ENCODE measurements around the gene SRL.
"Not testable (repeated sequence)": the region's sequence is repeated elsewhere in the genome, so short reads cannot be mapped to it uniquely, and the experiment has no call there.

DNA sequence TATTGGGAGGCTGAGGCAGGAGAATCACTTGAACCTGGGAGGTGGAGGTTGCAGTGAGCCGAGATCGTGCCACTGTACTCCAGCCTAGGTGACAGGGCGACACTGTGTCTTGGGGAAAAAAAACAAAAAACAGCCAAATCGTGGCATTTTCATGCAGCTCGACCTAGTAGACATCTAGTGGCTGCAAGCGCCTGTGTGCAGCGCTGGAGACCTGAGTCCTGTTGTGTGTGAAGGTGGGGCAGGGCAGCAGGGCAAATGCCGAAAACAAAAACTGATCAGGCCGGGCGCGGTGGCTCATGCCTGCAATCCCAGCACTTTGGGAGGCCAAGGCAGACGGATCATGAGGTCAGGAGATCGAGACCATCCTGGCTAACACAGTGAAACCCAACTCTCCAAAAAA is 88.5 kb downstream of the SRL start:
- TF ChIP-seq EZH2phosphoT487 (IDR thresholded peaks at IDR 0.05; ENCODE audit: borderline replicate concordance, low read length) = not testable (repeated sequence)
- TF ChIP-seq, protein P1, sequence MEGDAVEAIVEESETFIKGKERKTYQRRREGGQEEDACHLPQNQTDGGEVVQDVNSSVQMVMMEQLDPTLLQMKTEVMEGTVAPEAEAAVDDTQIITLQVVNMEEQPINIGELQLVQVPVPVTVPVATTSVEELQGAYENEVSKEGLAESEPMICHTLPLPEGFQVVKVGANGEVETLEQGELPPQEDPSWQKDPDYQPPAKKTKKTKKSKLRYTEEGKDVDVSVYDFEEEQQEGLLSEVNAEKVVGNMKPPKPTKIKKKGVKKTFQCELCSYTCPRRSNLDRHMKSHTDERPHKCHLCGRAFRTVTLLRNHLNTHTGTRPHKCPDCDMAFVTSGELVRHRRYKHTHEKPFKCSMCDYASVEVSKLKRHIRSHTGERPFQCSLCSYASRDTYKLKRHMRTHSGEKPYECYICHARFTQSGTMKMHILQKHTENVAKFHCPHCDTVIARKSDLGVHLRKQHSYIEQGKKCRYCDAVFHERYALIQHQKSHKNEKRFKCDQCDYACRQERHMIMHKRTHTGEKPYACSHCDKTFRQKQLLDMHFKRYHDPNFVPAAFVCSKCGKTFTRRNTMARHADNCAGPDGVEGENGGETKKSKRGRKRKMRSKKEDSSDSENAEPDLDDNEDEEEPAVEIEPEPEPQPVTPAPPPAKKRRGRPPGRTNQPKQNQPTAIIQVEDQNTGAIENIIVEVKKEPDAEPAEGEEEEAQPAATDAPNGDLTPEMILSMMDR (conservative IDR thresholded peaks at IDR 0.05; ENCODE audit: low read depth, low read length) = not testable (repeated sequence)

All from PC-3 (cell line).